ENCODE measurements around the gene CFAP221.

Gene CFAP221

DNA sequence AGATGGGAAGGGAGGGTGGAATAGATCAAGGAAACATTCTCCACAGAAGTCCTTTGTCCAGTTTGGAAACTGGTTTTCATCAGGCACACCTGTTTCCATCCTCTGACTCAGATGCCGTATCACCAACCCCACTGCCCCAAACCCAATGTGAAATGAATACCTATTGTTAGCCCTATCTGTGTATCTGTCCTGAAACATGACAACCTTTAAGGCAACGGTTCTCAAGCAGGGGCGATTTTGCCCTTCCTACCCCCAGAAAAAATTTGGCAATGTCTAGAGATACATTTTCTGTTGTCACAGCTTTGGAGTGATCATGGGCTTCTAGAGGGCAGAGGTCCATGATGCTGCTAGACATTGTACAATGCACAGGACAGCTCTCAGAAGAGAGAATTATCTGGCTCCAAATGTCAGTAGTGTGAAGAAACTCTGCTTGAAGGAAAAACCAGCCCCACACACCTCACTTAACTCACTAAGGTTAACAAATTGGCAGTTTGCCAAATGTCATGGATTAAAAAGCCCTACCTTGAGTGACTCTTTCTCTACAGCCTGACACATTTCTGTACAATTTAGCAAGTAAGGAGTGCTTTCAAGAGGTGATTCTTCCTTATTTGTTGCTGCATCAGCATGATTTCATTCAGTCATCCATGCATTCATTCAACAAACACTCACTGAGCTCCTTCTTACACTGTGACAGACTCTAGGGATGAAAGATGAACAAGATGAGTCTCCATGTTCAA, 23.4 kb upstream of the CFAP221 start:
- no peaks in the 10 kb centered on the region for H3K36me3 Mint-ChIP-seq (ENCODE audit: low read depth)
- H3K27ac Mint-ChIP-seq: no peak overlapping the region
- H3K9me3 Mint-ChIP-seq: peaks cover 3% of the 10 kb centered on the region
- H3K27me3 Mint-ChIP-seq (ENCODE audit: low read depth, poor library complexity): peaks cover 81% of the 10 kb centered on the region
- no peak overlapping the region for H3K4me3 Mint-ChIP-seq
- peaks cover 16% of the 10 kb centered on the region for H3K4me1 Mint-ChIP-seq
- TF ChIP-seq, protein P1, sequence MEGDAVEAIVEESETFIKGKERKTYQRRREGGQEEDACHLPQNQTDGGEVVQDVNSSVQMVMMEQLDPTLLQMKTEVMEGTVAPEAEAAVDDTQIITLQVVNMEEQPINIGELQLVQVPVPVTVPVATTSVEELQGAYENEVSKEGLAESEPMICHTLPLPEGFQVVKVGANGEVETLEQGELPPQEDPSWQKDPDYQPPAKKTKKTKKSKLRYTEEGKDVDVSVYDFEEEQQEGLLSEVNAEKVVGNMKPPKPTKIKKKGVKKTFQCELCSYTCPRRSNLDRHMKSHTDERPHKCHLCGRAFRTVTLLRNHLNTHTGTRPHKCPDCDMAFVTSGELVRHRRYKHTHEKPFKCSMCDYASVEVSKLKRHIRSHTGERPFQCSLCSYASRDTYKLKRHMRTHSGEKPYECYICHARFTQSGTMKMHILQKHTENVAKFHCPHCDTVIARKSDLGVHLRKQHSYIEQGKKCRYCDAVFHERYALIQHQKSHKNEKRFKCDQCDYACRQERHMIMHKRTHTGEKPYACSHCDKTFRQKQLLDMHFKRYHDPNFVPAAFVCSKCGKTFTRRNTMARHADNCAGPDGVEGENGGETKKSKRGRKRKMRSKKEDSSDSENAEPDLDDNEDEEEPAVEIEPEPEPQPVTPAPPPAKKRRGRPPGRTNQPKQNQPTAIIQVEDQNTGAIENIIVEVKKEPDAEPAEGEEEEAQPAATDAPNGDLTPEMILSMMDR (IDR thresholded peaks at IDR 0.05): no peak
- DNase-seq: no peak

DNA sequence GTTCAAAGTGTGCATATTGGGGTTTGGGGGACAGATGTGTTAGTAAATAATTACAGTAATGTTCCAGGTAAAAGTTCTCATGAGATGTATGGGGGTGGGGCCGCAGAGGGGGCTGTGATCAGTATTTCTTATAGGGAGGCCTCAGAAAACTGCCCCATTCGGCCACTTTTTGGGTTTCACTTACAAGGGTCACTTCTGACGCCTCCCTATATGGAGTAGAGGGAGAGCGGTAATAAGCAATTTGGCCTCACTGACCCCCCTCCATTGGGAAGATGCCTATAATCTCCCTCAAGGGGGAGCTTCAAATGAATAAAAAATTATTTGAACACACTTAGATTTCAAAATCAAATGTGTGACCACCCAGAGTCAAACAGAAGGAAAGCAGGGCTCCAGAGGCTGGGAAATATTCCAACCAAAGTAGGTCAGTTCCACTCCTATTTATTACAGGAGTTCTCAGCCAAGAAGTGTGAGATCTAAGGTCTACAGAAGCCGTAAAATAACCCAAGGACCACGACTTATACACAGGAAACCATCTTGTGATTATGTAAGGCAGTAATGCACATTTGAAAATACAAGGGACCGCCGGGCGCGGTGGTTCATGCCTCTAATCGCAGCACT, 22.7 kb upstream of the CFAP221 start:
- DNase-seq: no peak
- TF ChIP-seq, protein P1 (IDR thresholded peaks at IDR 0.05): no peak
- peaks cover 19% of the 10 kb centered on the region for H3K4me1 Mint-ChIP-seq
- peaks cover 86% of the 10 kb centered on the region for H3K27me3 Mint-ChIP-seq (ENCODE audit: low read depth, poor library complexity)
- H3K36me3 Mint-ChIP-seq (ENCODE audit: low read depth): no peaks in the 10 kb centered on the region
- no peak overlapping the region for H3K27ac Mint-ChIP-seq
- no peaks in the 10 kb centered on the region for H3K9me3 Mint-ChIP-seq
- H3K4me3 Mint-ChIP-seq: no peak overlapping the region

DNA sequence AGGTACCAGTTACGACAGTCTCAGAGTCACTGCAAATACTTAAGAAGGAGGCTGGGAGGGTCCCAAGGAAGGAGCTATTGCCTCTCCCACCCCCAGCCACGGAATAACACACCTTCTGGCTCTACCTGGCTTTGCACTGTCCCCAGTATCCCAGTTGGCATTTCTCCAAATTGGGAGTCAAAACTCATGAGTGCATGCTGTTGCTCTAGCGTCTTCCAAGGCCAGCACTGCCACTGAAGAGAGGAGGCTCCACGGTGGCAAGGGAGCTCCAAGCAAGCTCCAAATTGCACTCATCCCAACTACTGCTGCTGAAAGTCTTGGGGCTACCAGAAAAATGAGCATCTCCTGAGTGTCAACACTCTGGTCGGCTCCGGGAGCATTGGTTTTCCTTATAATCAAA, 21.6 kb upstream of the CFAP221 start:
- TF ChIP-seq, protein P1 (IDR thresholded peaks at IDR 0.05): no peak
- Mint-ChIP-seq H3K9me3 (no peaks in the 10 kb centered on the region), H3K4me1 (peaks cover 30% of the 10 kb centered on the region), H3K27me3 (ENCODE audit: low read depth, poor library complexity) (peaks cover 92% of the 10 kb centered on the region), H3K36me3 (ENCODE audit: low read depth) (no peaks in the 10 kb centered on the region), H3K4me3 (peak overlapping the region; percentile 52), H3K27ac (no peak overlapping the region)
- DNase-seq: no peak

DNA sequence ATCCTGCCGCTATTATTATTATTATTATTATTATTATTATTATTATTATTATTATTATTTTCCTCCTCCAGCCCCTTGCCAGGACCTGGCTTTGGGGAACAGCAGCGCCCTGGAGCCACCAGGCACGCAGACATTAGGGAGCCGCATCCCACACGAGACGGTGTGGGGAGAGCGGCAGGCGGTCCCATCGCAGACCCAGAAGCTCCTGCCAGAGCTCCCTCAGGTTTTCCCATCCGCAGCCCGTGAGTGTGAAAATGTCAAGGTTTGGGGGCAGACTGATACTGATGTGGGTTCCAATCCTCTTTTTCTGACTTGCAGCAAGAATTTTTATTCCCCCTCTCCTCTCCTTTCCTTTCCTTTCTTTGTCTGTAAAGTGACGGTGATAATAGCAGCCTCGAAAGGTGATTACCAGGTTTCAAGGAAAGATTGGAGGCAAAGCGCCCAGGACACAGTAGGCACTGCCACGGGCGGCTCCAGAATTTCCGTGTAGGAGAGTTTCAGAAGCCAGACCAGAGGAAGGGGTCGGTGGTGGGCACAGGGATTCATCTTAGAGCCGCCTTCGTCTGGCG, 20.8 kb upstream of the CFAP221 start:
- no peak overlapping the region for H3K27ac Mint-ChIP-seq

DNA sequence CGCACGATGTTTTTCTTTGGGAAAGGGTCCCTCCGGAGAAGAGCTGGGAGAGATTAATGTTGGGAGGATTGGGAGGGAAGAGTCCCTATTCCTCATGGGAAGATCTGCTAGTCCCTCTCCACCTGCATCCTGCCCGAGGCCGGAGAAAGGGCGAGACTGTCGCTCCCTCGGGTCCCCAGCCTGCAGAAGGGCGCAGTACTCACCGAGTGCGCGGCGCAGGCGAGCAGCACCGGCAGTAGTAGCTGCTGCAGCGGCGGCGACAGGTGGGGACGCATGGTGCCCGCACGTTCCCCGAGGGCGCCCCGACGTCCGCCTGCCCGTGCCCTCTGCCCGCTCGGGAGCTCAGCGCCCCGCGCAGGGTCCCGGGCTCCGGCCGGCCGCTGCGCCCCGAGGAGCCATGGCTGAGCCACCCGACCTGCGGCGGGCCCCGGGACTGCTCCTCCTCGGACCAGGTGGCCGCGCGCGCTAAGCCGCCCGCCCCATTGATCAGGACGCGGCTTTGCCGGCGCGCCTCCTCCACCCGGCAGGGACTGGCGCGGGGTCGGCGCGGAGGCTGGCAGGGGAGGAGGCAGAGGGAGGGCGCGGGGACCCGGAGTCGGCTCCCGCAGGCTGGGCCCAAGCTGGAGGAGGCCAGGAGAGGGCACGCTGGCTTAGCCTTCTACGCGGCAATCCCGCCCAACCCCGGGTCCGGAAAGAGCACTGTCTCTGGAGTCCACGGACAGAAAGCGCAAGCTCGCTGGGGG, 20.1 kb upstream of the CFAP221 start, which contains the start of gene SCTR:
SCTR (minus strand) TSS at position 532 of the 743 bp plus-strand sequence; CDS start at position 275, 257 bp downstream.
- H3K4me1 Mint-ChIP-seq: peaks cover 41% of the 10 kb centered on the region
- H3K9me3 Mint-ChIP-seq: no peaks in the 10 kb centered on the region
- peak; percentile 63 for DNase-seq
- H3K36me3 Mint-ChIP-seq (ENCODE audit: low read depth): no peaks in the 10 kb centered on the region
- peaks cover 93% of the 10 kb centered on the region for H3K27me3 Mint-ChIP-seq (ENCODE audit: low read depth, poor library complexity)
- TF ChIP-seq, protein P1 (IDR thresholded peaks at IDR 0.05): no peak
- no peak within 1 kb of the TSS for H3K27ac Mint-ChIP-seq
- H3K4me3 Mint-ChIP-seq: peak within 1 kb of the TSS; percentile 81

More for the DNA sequence above, 20.8 kb upstream of the CFAP221 start:
- H3K9me3 Mint-ChIP-seq: no peaks in the 10 kb centered on the region
- TF ChIP-seq, protein P1 (IDR thresholded peaks at IDR 0.05): no peak
- peaks cover 91% of the 10 kb centered on the region for H3K27me3 Mint-ChIP-seq (ENCODE audit: low read depth, poor library complexity)
- peak overlapping the region; percentile 81 for H3K4me3 Mint-ChIP-seq
- H3K4me1 Mint-ChIP-seq: peaks cover 38% of the 10 kb centered on the region
- H3K36me3 Mint-ChIP-seq (ENCODE audit: low read depth): no peaks in the 10 kb centered on the region
- DNase-seq: peak; percentile 16
